Uterus (tissue), 2 donors: ENCODE data around the gene ZFR.

ENCODE experiments used
- POLR2A ChIP-seq, 2 donors: fragments of 450-650 bp; IDR thresholded peaks; one replicate each; pipeline ENCODE4 v1.6.1; 2016; ENCODE audit warnings: antibody characterized with exemption in 2 of 2, mild to moderate bottlenecking in 1 of 2, moderate library complexity in 1 of 2
- TF ChIP-seq, protein P1 (sequence below), 4 experiments: fragments of 200-600 bp in 2 of 4; fragments of 450-650 bp in 2 of 4; sonication (generic) in 2 of 4; IDR thresholded peaks; one replicate each; pipeline ENCODE4 v1.5.1; 2016 to 2019; ENCODE audit warnings: antibody characterized with exemption in 4 of 4, mild to moderate bottlenecking in 2 of 4, moderate library complexity in 1 of 4

- TF ChIP-seq, protein P1, sequence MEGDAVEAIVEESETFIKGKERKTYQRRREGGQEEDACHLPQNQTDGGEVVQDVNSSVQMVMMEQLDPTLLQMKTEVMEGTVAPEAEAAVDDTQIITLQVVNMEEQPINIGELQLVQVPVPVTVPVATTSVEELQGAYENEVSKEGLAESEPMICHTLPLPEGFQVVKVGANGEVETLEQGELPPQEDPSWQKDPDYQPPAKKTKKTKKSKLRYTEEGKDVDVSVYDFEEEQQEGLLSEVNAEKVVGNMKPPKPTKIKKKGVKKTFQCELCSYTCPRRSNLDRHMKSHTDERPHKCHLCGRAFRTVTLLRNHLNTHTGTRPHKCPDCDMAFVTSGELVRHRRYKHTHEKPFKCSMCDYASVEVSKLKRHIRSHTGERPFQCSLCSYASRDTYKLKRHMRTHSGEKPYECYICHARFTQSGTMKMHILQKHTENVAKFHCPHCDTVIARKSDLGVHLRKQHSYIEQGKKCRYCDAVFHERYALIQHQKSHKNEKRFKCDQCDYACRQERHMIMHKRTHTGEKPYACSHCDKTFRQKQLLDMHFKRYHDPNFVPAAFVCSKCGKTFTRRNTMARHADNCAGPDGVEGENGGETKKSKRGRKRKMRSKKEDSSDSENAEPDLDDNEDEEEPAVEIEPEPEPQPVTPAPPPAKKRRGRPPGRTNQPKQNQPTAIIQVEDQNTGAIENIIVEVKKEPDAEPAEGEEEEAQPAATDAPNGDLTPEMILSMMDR (IDR thresholded peaks at IDR 0.05): no peak
- no peak for TF ChIP-seq POLR2A (IDR thresholded peaks at IDR 0.05)
Observed at GRCh38 chr5:32346869-32347268, 97.7 kb downstream of the ZFR start.
